GM12878 (cell line): ENCODE measurements around the gene IGF2R. TPM values are rescaled to one million over a fixed set of nuclear protein-coding genes. Genes with fewer than 3 reads are reported as not detected.

Experiments
- ATAC-seq: fragments of 200-7000 bp; cut with Tn5 transposase; 3 replicates; pipeline ENCODE4 v1.9.1; 2020; ENCODE audit warnings: mild to moderate bottlenecking, moderate library complexity
- BruUV-seq: library from RNA; stranded (reverse); fragments of 400-500 nt; replicated peaks from 2 replicates; lab custom pipeline; 2021; lab: Mats Ljungman, UMichigan
- CTCF ChIA-PET: fragments of 300-600 bp; sonication (Branson Sonifier 250); formaldehyde crosslinking; extraction: SDS; loops from one replicate; lab custom pipeline; 2021; ENCODE audit warnings: inconsistent platforms; lab: Yijun Ruan, JAX
- POLR2A ChIA-PET: fragments of 350-600 bp; formaldehyde crosslinking; extraction: SDS; loops from one replicate; lab custom pipeline; 2021; ENCODE audit warnings: inconsistent platforms; lab: Charles Lee
- RAD21 ChIA-PET: fragments of 300-600 bp; sonication (Branson Sonifier 250); formaldehyde crosslinking; loops from one replicate; lab custom pipeline; 2023; ENCODE audit warnings: antibody characterized with exemption; ENCODE audit not compliant: unreplicated experiment; lab: Charles Lee
- SMC1A ChIA-PET: fragments of 300-600 bp; sonication (Branson Sonifier 250); formaldehyde crosslinking; loops from one replicate; lab custom pipeline; 2023; ENCODE audit not compliant: unreplicated experiment, uncharacterized antibody; lab: Charles Lee
- DNase-seq: peaks from one replicate; pipeline ENCODE4 v3.0.0-alpha.2; 2011; ENCODE audit warnings: low read depth, low spot score
- FAIRE-seq: peaks from 3 replicates; lab custom pipeline; 2011; peaks lifted over from hg19 to GRCh38; lab: Jason Lieb, UNC
- H2AFZ ChIP-seq: 2 replicates; pipeline ENCODE4 v1.6.0; 2011; ENCODE audit warnings: low read depth, low read length, control low read depth; ENCODE audit not compliant: control insufficient read depth
- H3K27ac ChIP-seq: 2 replicates; pipeline ENCODE4 v1.5.1; 2011; ENCODE audit warnings: control low read depth; ENCODE audit not compliant: control insufficient read depth, insufficient read depth
- H3K27me3 ChIP-seq, 2 experiments: replicated peaks in 1 of 2; 2 replicates each; pipeline versions ENCODE4 v1.6.0 to v1.6.1; 2011; ENCODE audit warnings: low read length in 1 of 2; ENCODE audit not compliant: control insufficient read depth in 2 of 2, insufficient read depth in 2 of 2
- H3K36me3 ChIP-seq, 2 experiments: 2 replicates each; pipeline ENCODE4 v1.5.1; 2011; ENCODE audit warnings: low read length in 1 of 2; ENCODE audit not compliant: control insufficient read depth in 2 of 2, insufficient read depth in 2 of 2
- H3K4me1 ChIP-seq: 2 replicates; pipeline ENCODE4 v1.6.1; 2011; ENCODE audit warnings: mild to moderate bottlenecking, low read length, moderate library complexity, mixed read lengths; ENCODE audit not compliant: control insufficient read depth, insufficient read depth
- H3K4me2 ChIP-seq: 2 replicates; pipeline ENCODE4 v1.6.0; 2011; ENCODE audit warnings: control low read depth; ENCODE audit not compliant: control insufficient read depth, insufficient read depth
- H3K4me3 ChIP-seq: fragments of 200-600 bp; sonication (generic); 2 replicates; pipeline ENCODE4 v1.5.1; 2016
- H3K79me2 ChIP-seq: 2 replicates; pipeline ENCODE4 v1.6.0; 2011; ENCODE audit warnings: low read length; ENCODE audit not compliant: control insufficient read depth, insufficient read depth
- H3K9ac ChIP-seq: 2 replicates; pipeline ENCODE4 v1.8.0; 2011; ENCODE audit warnings: low read length, control low read depth, mixed read lengths; ENCODE audit not compliant: control insufficient read depth, insufficient read depth
- H3K9me3 ChIP-seq: replicated peaks from 3 replicates; pipeline ENCODE4 v1.5.1; 2011; ENCODE audit warnings: mild to moderate bottlenecking, low read length; ENCODE audit not compliant: control insufficient read depth, insufficient read depth
- H4K20me1 ChIP-seq: 2 replicates; pipeline ENCODE4 v1.6.0; 2011; ENCODE audit not compliant: control insufficient read depth, insufficient read depth
- ATF3 ChIP-seq: IDR thresholded peaks from 2 replicates; pipeline ENCODE4 v1.6.1; 2011; ENCODE audit warnings: low read depth, mild to moderate bottlenecking, low read length, moderate library complexity, borderline replicate concordance; ENCODE audit errors: extremely low read depth
- BCL3 ChIP-seq: IDR thresholded peaks from 2 replicates; pipeline ENCODE4 v1.6.1; 2011; ENCODE audit warnings: borderline replicate concordance, low read depth, mild to moderate bottlenecking, moderate library complexity, low read length; ENCODE audit not compliant: insufficient read depth, poor library complexity, severe bottlenecking
- CHD2 ChIP-seq: IDR thresholded peaks from 2 replicates; pipeline ENCODE4 v1.6.1; 2011; ENCODE audit warnings: low read depth, low read length, improper control_type of control experiment, borderline replicate concordance
- ELK1 ChIP-seq: IDR thresholded peaks from 2 replicates; pipeline ENCODE4 v1.6.1; 2012; ENCODE audit warnings: low read depth, low read length, improper control_type of control experiment
- NFXL1 ChIP-seq: fragments of 450-650 bp; IDR thresholded peaks from 2 replicates; pipeline ENCODE4 v1.6.1; 2017; ENCODE audit warnings: antibody characterized with exemption, mild to moderate bottlenecking, borderline replicate concordance
- NR2F1 ChIP-seq: fragments of 450-650 bp; conservative IDR thresholded peaks from 2 replicates; pipeline ENCODE4 v1.6.1; 2017; ENCODE audit warnings: mild to moderate bottlenecking
- PAX8 ChIP-seq: fragments of 450-650 bp; IDR thresholded peaks from 2 replicates; pipeline ENCODE4 v1.6.1; 2017; ENCODE audit warnings: mild to moderate bottlenecking, moderate library complexity
- POLR2AphosphoS5 ChIP-seq: IDR thresholded peaks from 2 replicates; pipeline ENCODE4 v1.6.1; 2011; ENCODE audit warnings: mild to moderate bottlenecking, low read length, inconsistent platforms
- POU2F2 ChIP-seq: IDR thresholded peaks from 3 replicates; pipeline ENCODE4 v1.6.1; 2011; ENCODE audit warnings: low read depth, mild to moderate bottlenecking, low read length, borderline replicate concordance
- RELA ChIP-seq: fragments of 450-650 bp; IDR thresholded peaks from 2 replicates; pipeline ENCODE4 v1.8.0; 2014; ENCODE audit warnings: borderline replicate concordance; ENCODE audit not compliant: partially characterized antibody
- REST ChIP-seq: IDR thresholded peaks from 2 replicates; pipeline ENCODE4 v1.6.1; 2012; ENCODE audit warnings: mild to moderate bottlenecking, low read depth, low read length
- WGBS: methylation state at CpG from one replicate; pipeline ENCODE4 v1.1.6; 2016; ENCODE audit warnings: low lambda C conversion rate; ENCODE audit not compliant: insufficient replicate concordance, insufficient coverage; ENCODE audit errors: missing lambda C conversion rate; 5-methylcytosine and 5-hydroxymethylcytosine counted together
- in situ Hi-C: fragments of 300-500 bp; cut with MboI; formaldehyde crosslinking; loops from 9 replicates; pipeline ENCODE4 v1.14.3; 2018; ENCODE audit warnings: mixed read lengths
- intact Hi-C: fragments of 100-400 bp; cut with micrococcal nuclease; formaldehyde crosslinking; loops from one replicate; pipeline ENCODE4 v1.14.2; 2022; ENCODE audit not compliant: unreplicated experiment
- polyA plus RNA-seq, 11 experiments: library from polyadenylated mRNA; depleted of rRNA in 4 of 11; unstranded in 6 of 11; stranded (reverse) in 5 of 11; fragments of >200 nt; fragmentation: Nextera tagmentation in 4 of 11; fragmentation: Illumina TruSeq in 1 of 11; extraction: Ambion mirVana in 4 of 11; extraction: Trizol in 1 of 11; gene quantifications; 1 replicate in 1 of 11; 2 replicates in 10 of 11; pipeline versions ENCODE4 v1.2.1 to v1.2.3, GENCODE V29; 2011 to 2016; ENCODE audit warnings: inconsistent platforms in 2 of 11, missing spikeins in 2 of 11, low read depth in 1 of 11
- total RNA-seq, 4 experiments: library from RNA; depleted of rRNA in 3 of 4; stranded (reverse); fragments of >200 nt in 3 of 4; fragmentation: Illumina TruSeq in 1 of 4; extraction: Trizol in 1 of 4; gene quantifications; 2 replicates each; pipeline versions ENCODE4 v1.2.1 to v1.2.3, GENCODE V29; 2013 to 2021
- TF ChIP-seq, protein P1 (sequence below): IDR thresholded peaks from 2 replicates; pipeline ENCODE4 v1.6.1; 2012; ENCODE audit warnings: low read depth, low read length, improper control_type of control experiment

The IGF2R gene
- total and polyA plus RNA-seq, 10 of the 15 experiments (the other 5 are each of a cell fraction or from before 2014, with no cell fraction given), result 1.00 to 40.1 (median 16.8) TPM

- TF ChIP-seq REST (no peak), PAX8 (no peak)
Observed at GRCh38 chr6:160078883-160079685, 110.2 kb downstream of the IGF2R start (continued).

- Histone ChIP-seq H3K9ac (no peak overlapping the region), H3K27ac (no peak overlapping the region), H3K4me2 (no peak overlapping the region), H2AFZ (no peak overlapping the region), H3K36me3 (peaks cover 22 to 28% of the 10 kb centered on the region in 2 experiments; a peak in 3 of 4 replicates), H3K79me2 (no peaks in the 10 kb centered on the region), H3K27me3 (no peaks in the 10 kb centered on the region), H3K9me3 (no peaks in the 10 kb centered on the region), H3K4me1 (no peaks in the 10 kb centered on the region), H3K4me3 (no peak overlapping the region), H4K20me1 (no peaks in the 10 kb centered on the region)
- over 99% methylated on average over 12 of the region's 12 CpGs for WGBS
- ATAC-seq, result no peak
- no peak for FAIRE-seq
- RAD21 ChIA-PET, result no interaction called here
- POLR2A ChIA-PET, result no interaction called here
- intact Hi-C loops (no loop called here), in situ Hi-C loops (no loop called here)
- DNase-seq, result no peak
- CTCF ChIA-PET, result no interaction called here
- SMC1A ChIA-PET, result no interaction called here
- no TSS peak for BruUV-seq
- no peak for TF ChIP-seq RELA
- TF ChIP-seq ELK1, result no peak
- TF ChIP-seq ATF3, result no peak
- no peak for TF ChIP-seq NFXL1
- TF ChIP-seq POU2F2, result no peak
- no peak for TF ChIP-seq CHD2
- no peak for TF ChIP-seq BCL3
- TF ChIP-seq POLR2AphosphoS5, result no peak
- TF ChIP-seq, protein P1, sequence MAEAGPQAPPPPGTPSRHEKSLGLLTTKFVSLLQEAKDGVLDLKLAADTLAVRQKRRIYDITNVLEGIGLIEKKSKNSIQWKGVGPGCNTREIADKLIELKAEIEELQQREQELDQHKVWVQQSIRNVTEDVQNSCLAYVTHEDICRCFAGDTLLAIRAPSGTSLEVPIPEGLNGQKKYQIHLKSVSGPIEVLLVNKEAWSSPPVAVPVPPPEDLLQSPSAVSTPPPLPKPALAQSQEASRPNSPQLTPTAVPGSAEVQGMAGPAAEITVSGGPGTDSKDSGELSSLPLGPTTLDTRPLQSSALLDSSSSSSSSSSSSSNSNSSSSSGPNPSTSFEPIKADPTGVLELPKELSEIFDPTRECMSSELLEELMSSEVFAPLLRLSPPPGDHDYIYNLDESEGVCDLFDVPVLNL, result no peak
- TF ChIP-seq NR2F1, result no peak
Observed at GRCh38 chr6:160079686-160080043, 110.8 kb downstream of the IGF2R start.
